Suppressor macrophage (primary cell): Measurements from ENCODE around the gene SHISAL2B.
A peak's percentile ranks its signal among the peaks of the same experiment; 100 is the strongest.
"Not testable (repeated sequence)": the region's sequence is repeated elsewhere in the genome, so short reads cannot be mapped to it uniquely, and the experiment has no call there.

Source experiments
- DNase-seq, 4 experiments: peaks; one replicate each; pipeline ENCODE4 v3.0.0-alpha.2; 2020 to 2022
- total RNA-seq, 17 experiments: gene quantifications; one replicate each; lab custom pipeline; 2026; ENCODE audit warnings: mixed read lengths in 6 of 17, inconsistent platforms in 3 of 17; lab: John Stamatoyannopoulos, UW

Gene SHISAL2B
- 0 to 1.8 (median 0) reads per million in 17 experiments for total RNA-seq

DNA sequence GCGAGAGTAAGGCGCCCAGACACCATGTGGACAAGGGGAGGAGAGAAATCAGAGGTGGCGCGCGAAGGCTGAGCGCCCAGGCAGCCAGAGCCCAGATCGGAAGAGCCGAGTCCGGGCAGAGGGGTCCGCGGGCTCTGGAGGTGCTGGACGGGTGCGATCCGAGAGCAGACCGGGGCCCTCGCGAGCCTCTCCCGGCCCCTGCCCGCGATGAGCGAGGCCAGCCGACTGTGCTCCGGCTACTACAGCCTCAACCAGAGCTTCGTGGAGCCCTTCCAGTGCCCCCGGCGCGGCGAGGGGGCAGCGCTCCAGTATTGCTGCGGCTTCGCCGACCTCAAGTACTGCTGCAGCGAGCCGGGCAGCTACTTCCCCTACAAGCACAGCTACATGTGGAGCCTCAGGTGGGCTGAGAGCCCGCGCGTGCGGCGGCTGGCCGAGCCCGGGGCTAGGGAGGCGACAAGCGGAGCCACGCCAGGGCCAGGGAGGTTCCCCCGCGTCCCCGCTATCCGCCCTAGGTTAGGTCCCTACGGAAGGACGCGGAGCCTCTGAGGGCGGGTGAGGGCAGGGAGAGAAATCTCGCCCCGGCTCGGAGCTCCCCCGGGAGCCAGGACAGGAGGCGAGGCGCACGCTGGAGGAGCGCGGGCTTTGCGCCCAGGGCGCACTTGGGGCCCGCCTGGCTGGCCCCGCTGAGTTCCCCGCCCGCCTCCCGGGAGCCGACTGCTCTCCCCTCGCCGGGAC lies at the start of gene SHISAL2B:
Gene SHISAL2B (plus strand): TSS at position 87 of the 735 bp plus-strand sequence. CDS start 121 bp downstream, at position 208.
- DNase-seq = peak in 2 of 4 experiments; percentile 7 to 18

DNA sequence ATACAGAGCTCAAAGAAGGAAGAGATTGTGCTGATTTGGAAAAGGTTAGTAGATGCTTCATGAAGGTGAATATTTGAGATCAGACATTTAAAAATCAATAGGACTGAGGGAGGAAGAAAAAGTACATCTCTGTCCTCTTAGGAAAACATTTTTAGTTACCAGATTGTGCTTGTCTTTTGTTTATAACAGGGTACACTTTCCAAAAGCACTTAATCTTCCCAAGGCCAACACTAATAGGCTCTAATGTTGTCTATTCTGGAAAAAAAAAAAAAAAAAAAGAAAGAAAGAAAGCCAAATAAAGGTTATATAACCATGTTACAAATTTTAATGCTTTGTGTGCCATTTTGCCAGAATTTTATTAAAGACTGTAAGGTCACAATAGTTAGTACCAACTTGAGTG lies 45.5 kb upstream of the SHISAL2B start:
- no peak for DNase-seq

GRCh38 chr5:64646169-64646568 lies 44.1 kb upstream of the SHISAL2B start:
- no peak for DNase-seq

- DNase-seq = no peak
These were observed 40.8 kb upstream of the SHISAL2B start for GRCh38 chr5:64649512-64649911.

GRCh38 chr5:64653766-64654560 lies 36.3 kb upstream of the SHISAL2B start:
- DNase-seq = no peak

DNA sequence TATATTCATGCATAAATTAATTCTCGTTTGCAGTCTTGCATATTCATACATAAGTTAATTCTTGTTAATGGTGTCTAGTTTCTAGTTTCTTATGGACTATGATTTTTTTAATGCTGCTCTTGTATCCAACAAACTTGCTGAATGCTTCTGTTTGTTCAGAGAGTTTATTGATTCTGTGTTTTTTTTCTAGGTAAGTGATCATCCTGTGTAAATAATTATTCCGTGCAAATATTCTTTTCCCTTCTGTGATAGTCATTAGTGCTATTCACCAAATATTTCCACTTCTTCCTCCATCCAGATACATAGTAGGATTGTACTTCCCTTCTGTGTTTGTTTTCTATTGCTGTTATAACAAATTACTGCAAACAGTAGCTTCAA lies 35.8 kb upstream of the SHISAL2B start:
- no peak for DNase-seq

DNA sequence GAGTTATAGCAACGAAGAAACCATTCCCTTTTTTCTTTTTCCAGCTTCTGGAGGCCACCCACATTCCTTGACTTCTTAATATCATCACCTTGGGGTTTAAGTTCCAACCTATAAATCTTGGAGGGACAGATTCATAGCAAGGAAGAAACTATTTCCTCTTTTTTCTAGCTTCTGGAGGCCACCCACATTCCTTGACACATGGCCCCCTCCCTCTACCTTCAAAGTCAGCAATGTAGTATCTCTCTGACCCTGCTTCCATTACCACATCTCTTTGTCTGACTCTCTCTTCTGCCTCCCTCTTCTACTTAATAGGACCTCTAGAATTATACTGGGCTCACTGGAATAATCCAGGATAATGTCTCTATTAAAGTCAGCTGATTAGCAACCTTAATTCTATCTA lies 34.7 kb upstream of the SHISAL2B start:
- DNase-seq = no peak

DNA sequence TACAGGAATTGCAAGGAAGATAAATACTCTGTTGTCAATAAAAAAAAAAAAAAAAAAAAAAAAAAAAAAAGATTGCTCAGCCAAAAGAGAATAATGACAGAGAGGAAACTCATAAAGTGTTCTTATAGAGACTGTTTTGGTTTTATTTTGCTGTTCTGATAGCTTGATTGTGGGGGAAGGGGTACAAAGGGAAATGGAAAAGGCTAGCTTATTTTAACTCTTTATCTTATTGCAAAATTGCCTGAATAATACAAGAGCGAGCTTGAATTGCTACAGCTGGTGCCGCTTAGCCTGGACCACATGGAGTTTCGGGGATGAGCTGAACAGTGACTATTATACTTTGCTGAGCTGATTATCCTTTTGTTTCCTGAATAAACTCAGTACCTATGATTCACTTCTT lies 31.0 kb upstream of the SHISAL2B start:
- DNase-seq = no peak

DNA sequence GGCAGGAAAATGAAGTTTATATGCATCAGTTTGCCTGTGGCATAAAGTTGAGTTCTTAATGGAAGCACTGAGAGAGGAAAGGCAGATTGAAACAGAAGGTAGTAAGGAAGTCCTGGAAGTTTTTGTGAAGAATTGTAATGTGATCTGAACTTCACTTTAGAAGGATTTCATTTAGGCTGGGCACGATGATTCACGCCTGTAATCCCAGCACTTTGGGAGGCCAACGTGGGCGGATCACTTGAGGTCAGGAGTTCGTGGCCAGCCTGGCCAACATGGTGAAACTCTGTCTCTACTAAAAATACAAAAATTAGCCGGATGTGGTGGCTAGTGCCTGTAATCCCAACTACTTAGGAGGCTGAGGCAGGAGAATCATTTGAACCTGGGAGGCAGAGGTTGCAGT lies 27.1 kb upstream of the SHISAL2B start:
- DNase-seq = not testable (repeated sequence)

- DNase-seq = no peak
These were observed 25.1 kb upstream of the SHISAL2B start for GRCh38 chr5:64665243-64665642.

DNA sequence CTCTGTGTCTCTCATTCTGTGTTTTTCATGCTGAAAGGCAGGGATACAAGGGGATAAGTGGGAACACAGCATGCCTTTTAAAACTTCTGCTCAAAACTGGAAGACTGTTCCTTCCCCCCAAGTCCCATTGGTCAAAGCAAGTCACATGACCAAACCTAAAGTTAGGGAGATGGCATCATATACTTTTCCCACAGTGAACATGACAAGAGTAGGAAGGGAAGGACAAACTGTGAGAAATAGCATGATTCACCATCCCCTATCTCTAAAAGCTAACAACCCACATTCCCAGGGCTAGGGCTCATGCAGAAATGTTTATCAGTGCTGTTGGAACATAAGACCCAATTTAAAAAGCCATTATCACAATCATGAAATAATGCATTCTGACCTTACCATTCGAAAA lies 24.2 kb upstream of the SHISAL2B start:
- DNase-seq = peak in 1 of 4 experiments; percentile 14

GRCh38 chr5:64667068-64667467 lies 23.2 kb upstream of the SHISAL2B start:
- DNase-seq = no peak

- no peak for DNase-seq
These were observed 20.0 kb upstream of the SHISAL2B start for GRCh38 chr5:64670277-64670676.

DNA sequence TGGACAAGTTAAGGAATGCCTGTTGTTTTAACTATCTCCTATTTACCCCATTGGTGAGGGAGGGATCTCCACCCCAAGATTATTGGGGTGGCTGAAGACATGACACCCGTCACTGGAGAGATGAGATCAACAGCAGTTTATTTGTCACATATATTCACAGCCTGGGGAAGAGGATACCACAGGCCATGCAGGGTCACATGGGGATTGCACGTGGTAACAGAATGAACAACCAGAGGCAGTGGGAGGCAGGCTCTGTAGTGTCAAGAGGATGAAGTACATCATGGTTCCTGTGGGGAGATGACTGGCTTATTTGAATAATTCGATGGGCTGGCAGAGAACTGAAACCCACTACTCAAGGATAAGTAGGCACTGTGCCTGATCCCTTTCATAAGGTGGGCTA lies 18.6 kb upstream of the SHISAL2B start:
- no peak for DNase-seq

DNA sequence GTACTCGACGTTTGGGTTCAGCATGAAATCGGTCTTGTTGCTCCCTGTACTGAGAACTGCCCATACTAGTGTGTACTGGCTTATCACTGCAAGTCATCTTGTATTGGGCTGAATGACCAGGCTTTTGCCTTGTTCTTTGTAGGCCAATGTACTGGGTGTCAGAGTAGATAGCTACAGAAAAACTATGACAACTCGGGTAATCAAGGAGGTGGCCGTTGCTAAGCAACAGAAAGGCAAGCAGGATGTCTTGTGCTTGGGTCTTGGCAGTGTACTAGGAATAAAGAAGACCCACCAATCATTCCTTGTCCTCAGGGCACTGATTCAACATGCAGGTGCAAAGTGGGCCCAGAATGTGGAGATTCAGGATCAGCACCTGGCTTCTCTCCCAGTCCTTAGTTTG lies 11.9 kb upstream of the SHISAL2B start:
- DNase-seq = no peak

- DNase-seq = no peak
These were observed 10.0 kb upstream of the SHISAL2B start for GRCh38 chr5:64680289-64680688.

- DNase-seq = no peak
These were observed 7.7 kb upstream of the SHISAL2B start for GRCh38 chr5:64682608-64683007.

DNA sequence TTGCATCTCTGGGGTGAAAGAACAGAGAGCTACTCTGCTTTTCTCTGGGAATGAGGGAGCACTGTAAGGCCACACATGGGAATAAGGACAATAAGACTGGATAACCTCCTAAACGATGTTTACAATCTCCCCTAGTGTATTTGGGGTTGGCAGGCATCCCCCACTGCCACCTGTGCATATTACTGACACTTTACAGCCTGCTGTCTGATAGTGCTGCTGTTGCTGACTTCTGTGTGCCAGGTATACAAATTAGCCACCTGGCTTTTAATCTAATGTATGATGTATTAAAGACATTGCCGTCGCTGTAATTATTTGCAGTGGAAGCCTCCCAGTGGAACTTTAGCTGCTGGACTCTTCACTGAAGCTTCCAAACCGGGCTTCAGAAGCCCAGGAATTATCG lies 4.4 kb upstream of the SHISAL2B start:
- DNase-seq = no peak

- DNase-seq = no peak
These were observed 1.9 kb upstream of the SHISAL2B start for GRCh38 chr5:64688391-64688790.

DNA sequence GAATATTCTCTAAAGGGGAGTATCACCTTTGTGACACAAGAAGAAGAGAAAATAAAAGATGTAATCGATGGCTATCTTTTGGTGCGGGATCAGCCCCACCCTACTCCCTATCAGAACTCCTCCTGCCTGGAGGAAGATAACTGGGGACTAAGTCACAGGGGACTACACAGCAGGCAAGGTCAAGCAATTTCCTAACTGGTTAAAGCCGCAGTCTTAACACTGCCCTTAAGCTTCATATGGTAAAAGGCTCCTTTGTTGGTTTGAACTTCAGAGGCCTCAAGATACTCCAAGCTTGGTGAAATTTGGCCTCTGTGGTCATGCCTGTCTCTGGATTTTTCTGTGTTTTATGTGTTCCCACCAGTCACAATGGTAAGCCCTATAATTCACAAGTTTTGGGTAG lies 1.3 kb upstream of the SHISAL2B start:
- DNase-seq = no peak

DNA sequence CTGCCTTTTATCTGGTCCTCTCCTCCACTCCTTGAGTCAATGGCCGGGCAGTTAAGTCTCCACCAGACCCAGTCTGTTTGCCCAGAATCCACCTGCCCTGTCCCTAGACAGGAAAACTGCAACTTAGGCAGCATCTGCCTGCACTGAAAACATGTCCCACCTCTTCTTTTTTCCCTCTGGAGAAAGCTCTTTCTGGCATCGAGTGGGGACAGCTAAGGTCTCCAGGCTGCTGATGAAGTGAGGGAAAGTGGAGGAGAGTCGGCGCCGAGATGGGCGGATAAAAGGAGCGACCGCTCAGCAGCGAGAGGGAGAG lies 243 bp upstream of the SHISAL2B start:
- no peak for DNase-seq

GRCh38 chr5:64691291-64691690 lies 988 bp downstream of the SHISAL2B start:
- DNase-seq = no peak

GRCh38 chr5:64693636-64694035 lies 3.3 kb downstream of the SHISAL2B start:
- no peak for DNase-seq

GRCh38 chr5:64696414-64696813 lies 6.1 kb downstream of the SHISAL2B start:
- DNase-seq = not testable (repeated sequence)
